DOHH2 (cell line): Measurements from ENCODE around the gene LOXL1.
A peak's percentile ranks its signal among the peaks of the same experiment; 100 is the strongest.

Experiments
- H3F3A ChIP-seq: fragments of 200-600 bp; sonication (generic), shearing (Covaris generic); 2 replicates; pipeline ENCODE4 v1.6.0; 2016; ENCODE audit warnings: antibody characterized with exemption, mild to moderate bottlenecking; ENCODE audit not compliant: control insufficient read depth, insufficient read depth
- H3K27ac ChIP-seq: fragments of 200-600 bp; sonication (generic); 2 replicates; pipeline ENCODE4 v1.5.1; 2014; ENCODE audit warnings: low read depth, mild to moderate bottlenecking, low read length, moderate library complexity
- H3K27me3 ChIP-seq: fragments of 200-600 bp; sonication (generic); 2 replicates; pipeline ENCODE4 v1.6.1; 2014; ENCODE audit warnings: mild to moderate bottlenecking, low read length, mixed read lengths; ENCODE audit not compliant: control insufficient read depth
- H3K36me3 ChIP-seq: fragments of 200-600 bp; sonication (generic); 2 replicates; pipeline ENCODE4 v1.6.1; 2014; ENCODE audit warnings: mild to moderate bottlenecking, low read length, moderate library complexity, mixed read lengths; ENCODE audit not compliant: control insufficient read depth
- H3K4me1 ChIP-seq: fragments of 200-600 bp; sonication (generic); 2 replicates; pipeline ENCODE4 v1.6.1; 2014; ENCODE audit warnings: mild to moderate bottlenecking, low read length, mixed read lengths; ENCODE audit not compliant: control insufficient read depth
- H3K4me2 ChIP-seq: fragments of 200-600 bp; sonication (generic); 2 replicates; pipeline ENCODE4 v1.6.0; 2014; ENCODE audit warnings: mild to moderate bottlenecking, low read length, moderate library complexity
- H3K4me3 ChIP-seq: fragments of 200-600 bp; sonication (generic); 2 replicates; pipeline ENCODE4 v1.5.1; 2014; ENCODE audit warnings: mild to moderate bottlenecking, low read length, mixed read lengths
- H3K79me2 ChIP-seq: fragments of 200-600 bp; sonication (generic); 2 replicates; pipeline ENCODE4 v1.6.1; 2014; ENCODE audit warnings: mild to moderate bottlenecking, low read length, mixed read lengths; ENCODE audit not compliant: control insufficient read depth
- H3K9me2 ChIP-seq: fragments of 200-600 bp; sonication (generic); replicated peaks from 2 replicates; pipeline ENCODE4 v1.6.1; 2014; ENCODE audit warnings: mild to moderate bottlenecking, low read length, mixed read lengths; ENCODE audit not compliant: control insufficient read depth
- H3K9me3 ChIP-seq: fragments of 200-600 bp; sonication (generic); 2 replicates; pipeline ENCODE4 v1.6.1; 2014; ENCODE audit warnings: antibody characterized with exemption, low read length, mixed read lengths; ENCODE audit not compliant: control insufficient read depth, insufficient read depth
- H4K20me1 ChIP-seq: fragments of 200-600 bp; sonication (generic); 2 replicates; pipeline ENCODE4 v1.6.0; 2014; ENCODE audit warnings: low read depth, mild to moderate bottlenecking, antibody characterized with exemption, low read length, moderate library complexity; ENCODE audit not compliant: control insufficient read depth, insufficient read depth
- EZH2phosphoT487 ChIP-seq: fragments of 200-600 bp; sonication (generic); IDR thresholded peaks from 2 replicates; pipeline ENCODE4 v1.6.1; 2017; ENCODE audit warnings: borderline replicate concordance, mild to moderate bottlenecking, antibody characterized with exemption, low read length, moderate library complexity, mixed read lengths
- TF ChIP-seq, protein P1 (sequence below): fragments of 200-600 bp; sonication (generic); IDR thresholded peaks from one replicate; pipeline ENCODE4 v1.5.1; 2014; ENCODE audit warnings: antibody characterized with exemption, mild to moderate bottlenecking, low read depth, low read length; ENCODE audit not compliant: poor library complexity, severe bottlenecking

The LOXL1 gene

DNA sequence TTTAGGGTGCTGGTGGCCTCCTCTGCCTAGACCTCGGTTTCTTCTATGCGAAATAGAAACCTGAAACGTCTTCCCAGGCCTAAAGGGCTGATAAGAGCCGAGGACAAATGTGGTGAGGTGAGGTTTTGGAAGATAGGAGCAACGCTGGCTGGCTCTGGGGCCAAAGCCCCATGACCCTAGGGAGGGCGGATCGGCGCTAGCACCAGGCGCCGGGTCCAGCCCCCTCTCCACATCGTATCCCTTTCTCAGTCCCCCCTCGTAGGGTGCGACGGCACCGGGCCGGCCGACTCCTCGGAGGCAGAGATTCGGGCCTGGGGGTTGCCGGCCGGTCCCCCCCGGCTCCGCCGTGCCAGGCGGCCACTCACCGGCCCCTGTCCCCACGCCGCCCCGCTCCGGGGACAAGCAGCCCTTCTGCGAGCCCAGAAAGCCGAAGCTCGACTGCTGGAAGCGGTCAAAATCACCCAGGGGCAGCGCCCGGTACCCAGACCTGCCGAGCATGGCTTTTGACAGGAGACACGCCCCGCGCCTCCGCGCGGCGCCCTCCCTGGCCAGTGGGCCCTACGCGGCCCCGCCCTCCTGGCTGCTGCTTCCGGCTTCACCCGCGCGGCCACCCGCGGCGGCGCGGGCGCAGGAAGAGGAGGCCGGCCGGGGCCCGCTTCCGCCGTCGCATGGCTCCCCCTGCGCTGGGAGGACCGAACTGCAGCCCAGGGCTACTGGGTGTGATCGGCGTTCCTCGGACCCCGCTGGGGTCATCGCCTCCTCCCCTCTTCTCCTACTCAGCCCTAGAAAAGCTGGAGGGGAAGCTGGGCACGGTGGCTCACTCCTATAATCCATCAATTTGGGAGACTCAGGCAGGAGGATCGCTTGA, 65.7 kb downstream of the LOXL1 start, which contains the start of gene STOML1:
Gene STOML1 (minus strand): TSS at position 570 of the 868 bp plus-strand sequence. CDS start 72 bp downstream, at position 498.
- Histone ChIP-seq H3K79me2 (peaks cover 8% of the 10 kb centered on the region), H3K27ac (no peak within 1 kb of the TSS), H3K4me3 (peak within 1 kb of the TSS; percentile 91), H3K9me2 (no peaks in the 10 kb centered on the region), H3K4me2 (peak within 1 kb of the TSS; percentile 89), H3K27me3 (no peaks in the 10 kb centered on the region), H4K20me1 (no peaks in the 10 kb centered on the region), H3F3A (no peaks in the 10 kb centered on the region), H3K36me3 (no peaks in the 10 kb centered on the region), H3K4me1 (peaks cover 39% of the 10 kb centered on the region), H3K9me3 (no peaks in the 10 kb centered on the region)
- TF ChIP-seq EZH2phosphoT487: no peak
- TF ChIP-seq, protein P1, sequence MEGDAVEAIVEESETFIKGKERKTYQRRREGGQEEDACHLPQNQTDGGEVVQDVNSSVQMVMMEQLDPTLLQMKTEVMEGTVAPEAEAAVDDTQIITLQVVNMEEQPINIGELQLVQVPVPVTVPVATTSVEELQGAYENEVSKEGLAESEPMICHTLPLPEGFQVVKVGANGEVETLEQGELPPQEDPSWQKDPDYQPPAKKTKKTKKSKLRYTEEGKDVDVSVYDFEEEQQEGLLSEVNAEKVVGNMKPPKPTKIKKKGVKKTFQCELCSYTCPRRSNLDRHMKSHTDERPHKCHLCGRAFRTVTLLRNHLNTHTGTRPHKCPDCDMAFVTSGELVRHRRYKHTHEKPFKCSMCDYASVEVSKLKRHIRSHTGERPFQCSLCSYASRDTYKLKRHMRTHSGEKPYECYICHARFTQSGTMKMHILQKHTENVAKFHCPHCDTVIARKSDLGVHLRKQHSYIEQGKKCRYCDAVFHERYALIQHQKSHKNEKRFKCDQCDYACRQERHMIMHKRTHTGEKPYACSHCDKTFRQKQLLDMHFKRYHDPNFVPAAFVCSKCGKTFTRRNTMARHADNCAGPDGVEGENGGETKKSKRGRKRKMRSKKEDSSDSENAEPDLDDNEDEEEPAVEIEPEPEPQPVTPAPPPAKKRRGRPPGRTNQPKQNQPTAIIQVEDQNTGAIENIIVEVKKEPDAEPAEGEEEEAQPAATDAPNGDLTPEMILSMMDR: peak; percentile 79

DNA sequence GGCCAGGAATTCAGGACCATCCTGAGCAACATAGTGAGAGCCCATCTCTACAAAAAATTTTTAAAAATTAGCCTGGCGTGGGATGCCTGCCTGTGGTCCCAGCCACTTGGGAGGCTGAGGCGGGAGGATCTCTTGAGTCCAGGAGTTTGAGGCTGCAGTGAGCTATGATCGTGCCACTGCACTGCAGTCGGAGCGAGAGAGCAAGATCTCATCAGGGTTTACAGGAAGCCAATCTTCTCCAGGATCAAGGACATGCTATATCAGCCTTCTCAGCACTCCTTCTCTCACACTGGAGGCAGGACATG, 66.3 kb downstream of the LOXL1 start:
- H3K27me3 ChIP-seq: no peaks in the 10 kb centered on the region
- H3K9me2 ChIP-seq: no peaks in the 10 kb centered on the region
- H3K4me2 ChIP-seq: peak overlapping the region; percentile 70
- H4K20me1 ChIP-seq: no peaks in the 10 kb centered on the region
- no peak overlapping the region for H3K27ac ChIP-seq
- H3K4me3 ChIP-seq: peak overlapping the region; percentile 91
- H3K36me3 ChIP-seq: no peaks in the 10 kb centered on the region
- no peaks in the 10 kb centered on the region for H3F3A ChIP-seq
- peaks cover 9% of the 10 kb centered on the region for H3K79me2 ChIP-seq
- H3K4me1 ChIP-seq: peaks cover 45% of the 10 kb centered on the region
- H3K9me3 ChIP-seq: no peaks in the 10 kb centered on the region
- TF ChIP-seq EZH2phosphoT487: no peak
- TF ChIP-seq, protein P1: no peak

DNA sequence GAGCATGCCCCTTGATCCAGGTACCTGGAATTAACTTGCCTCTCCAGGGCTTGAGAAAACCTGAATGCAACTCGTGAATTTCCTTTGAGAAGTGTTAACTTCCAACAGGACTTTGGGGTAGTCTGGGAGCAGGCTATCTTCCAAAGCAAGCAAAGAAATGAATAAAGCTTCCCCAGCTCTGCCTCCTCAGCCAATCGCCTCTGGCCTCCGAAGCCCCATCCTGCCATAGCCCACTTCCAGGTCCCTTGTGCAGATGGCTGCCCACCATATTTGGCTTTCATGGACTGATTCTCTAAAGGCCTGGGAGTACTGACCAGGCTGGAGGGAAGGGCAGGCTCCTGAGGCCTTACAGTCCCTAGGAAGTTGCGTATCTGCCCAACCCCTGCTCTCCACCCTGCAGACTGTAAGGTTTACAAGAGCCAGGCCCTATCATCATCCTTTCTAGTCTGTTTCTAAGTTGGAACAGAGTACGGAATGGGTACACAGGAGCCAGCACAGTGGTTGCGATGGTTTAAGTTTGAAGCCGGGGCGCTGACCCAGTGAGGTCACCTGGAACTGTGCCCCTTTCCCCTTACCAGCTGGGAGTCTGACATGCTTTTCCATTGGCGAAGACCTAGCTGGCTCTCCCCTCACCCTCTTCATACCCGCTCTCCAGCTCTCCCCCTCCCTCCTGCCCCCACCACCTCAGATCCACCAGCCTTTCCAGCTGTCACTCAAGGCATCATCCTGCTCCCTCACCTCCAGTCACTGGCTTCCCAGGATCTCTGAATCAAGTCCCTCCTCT, 67.1 kb downstream of the LOXL1 start:
- no peaks in the 10 kb centered on the region for H4K20me1 ChIP-seq
- H3K4me1 ChIP-seq: peaks cover 45% of the 10 kb centered on the region
- peak overlapping the region; percentile 95 for H3K4me2 ChIP-seq
- no peaks in the 10 kb centered on the region for H3K36me3 ChIP-seq
- no peak overlapping the region for H3K27ac ChIP-seq
- H3K4me3 ChIP-seq: peak overlapping the region; percentile 85
- H3K79me2 ChIP-seq: peaks cover 12% of the 10 kb centered on the region
- H3K27me3 ChIP-seq: no peaks in the 10 kb centered on the region
- H3F3A ChIP-seq: no peaks in the 10 kb centered on the region
- H3K9me3 ChIP-seq: no peaks in the 10 kb centered on the region
- TF ChIP-seq, protein P1: no peak
- H3K9me2 ChIP-seq: no peaks in the 10 kb centered on the region
